Ascending aorta (tissue), 2 donors: ENCODE data around the gene TIMM9. TPM values are rescaled to one million over a fixed set of nuclear protein-coding genes. Genes with fewer than 3 reads are reported as not detected.

Source experiments
- DNase-seq, 2 donors: peaks; one replicate each; pipeline ENCODE4 v3.0.0-alpha.2; 2019; ENCODE audit warnings: low spot score in 2 of 2
- H3K27ac ChIP-seq, 2 donors: fragments of 200-600 bp; sonication (generic); one replicate each; pipeline ENCODE4 v1.5.1; 2016 to 2017; ENCODE audit warnings: mild to moderate bottlenecking in 1 of 2
- H3K27me3 ChIP-seq: fragments of 200-600 bp; sonication (generic); one replicate; pipeline ENCODE4 v1.5.1; 2017
- H3K36me3 ChIP-seq, 2 donors: fragments of 200-600 bp; sonication (generic); one replicate each; pipeline ENCODE4 v1.5.1; 2016
- H3K4me1 ChIP-seq, 2 donors: fragments of 200-600 bp; sonication (generic); one replicate each; pipeline ENCODE4 v1.5.1; 2016 to 2017; ENCODE audit warnings: mild to moderate bottlenecking in 1 of 2
- H3K4me3 ChIP-seq, 2 donors: fragments of 200-600 bp; sonication (generic); one replicate each; pipeline ENCODE4 v1.5.1; 2016 to 2017; ENCODE audit warnings: mild to moderate bottlenecking in 1 of 2
- H3K9me3 ChIP-seq, 2 donors: fragments of 200-600 bp; sonication (generic); one replicate each; pipeline ENCODE4 v1.5.1; 2016
- CTCF ChIP-seq, 3 experiments: fragments of 200-600 bp in 2 of 3; fragments of 450-650 bp in 1 of 3; sonication (generic) in 2 of 3; IDR thresholded peaks; one replicate each; pipeline ENCODE4 v1.5.1; 2016 to 2019; ENCODE audit warnings: antibody characterized with exemption in 3 of 3, mild to moderate bottlenecking in 1 of 3, moderate library complexity in 1 of 3
- intact Hi-C: fragments of 100-400 bp; cut with DNase I; formaldehyde crosslinking; loops from one replicate; pipeline ENCODE4 v1.15.1; 2023
- total RNA-seq: library from RNA; depleted of rRNA; stranded (reverse); fragments of >200 nt; gene quantifications from one replicate; pipeline ENCODE4 v1.1.0, GENCODE V29; 2016

TIMM9 gene
- total RNA-seq, 1 donor from 2014 or later = 0.96 TPM

DNA sequence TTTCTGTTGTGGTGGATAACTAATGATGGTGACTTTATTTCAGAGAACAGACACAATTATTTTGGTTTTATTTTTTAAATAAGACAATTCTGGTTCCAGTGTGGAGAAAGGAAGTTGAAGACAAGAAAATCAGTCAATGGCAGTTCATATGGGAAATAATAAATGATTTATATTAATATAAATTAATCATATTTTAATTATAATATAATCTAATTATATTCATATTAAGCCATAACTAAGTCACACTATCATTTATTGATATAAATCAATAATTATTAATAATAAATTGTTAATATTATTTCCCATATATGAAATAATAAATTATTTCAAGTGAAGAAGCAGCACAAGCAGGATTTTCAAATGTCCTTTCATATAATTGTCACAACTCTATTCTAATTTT, 28.8 kb downstream of the TIMM9 start:
- Histone ChIP-seq H3K27ac (no peak overlapping the region), H3K9me3 (no peaks in the 10 kb centered on the region), H3K36me3 (no peaks in the 10 kb centered on the region), H3K4me3 (no peak overlapping the region), H3K27me3 (no peaks in the 10 kb centered on the region), H3K4me1 (peaks cover 4% of the 10 kb centered on the region in 2 donors)
- intact Hi-C loops = no loop called here
- no peak for DNase-seq
- TF ChIP-seq CTCF (IDR thresholded peaks at IDR 0.05) = no peak

- Histone ChIP-seq H3K4me3 (no peak overlapping the region), H3K27me3 (no peaks in the 10 kb centered on the region), H3K9me3 (no peaks in the 10 kb centered on the region), H3K4me1 (peaks cover 4% of the 10 kb centered on the region in 2 donors), H3K27ac (no peak overlapping the region), H3K36me3 (no peaks in the 10 kb centered on the region)
- DNase-seq = no peak
- no peak for TF ChIP-seq CTCF (IDR thresholded peaks at IDR 0.05)
- intact Hi-C loops = no loop called here
Observed at GRCh38 chr14:58397156-58397555, 30.2 kb downstream of the TIMM9 start.

GRCh38 chr14:58395812-58396788, 31.2 kb downstream of the TIMM9 start, which contains the start of gene TOMM20L:
TSS of gene TOMM20L (plus strand) at chr14:58395930. CDS start at chr14:58395958, 28 bp downstream.
- H3K9me3 ChIP-seq = no peaks in the 10 kb centered on the region
- intact Hi-C loops = no loop called here
- peaks cover 4% of the 10 kb centered on the region in 2 donors for H3K4me1 ChIP-seq

DNA sequence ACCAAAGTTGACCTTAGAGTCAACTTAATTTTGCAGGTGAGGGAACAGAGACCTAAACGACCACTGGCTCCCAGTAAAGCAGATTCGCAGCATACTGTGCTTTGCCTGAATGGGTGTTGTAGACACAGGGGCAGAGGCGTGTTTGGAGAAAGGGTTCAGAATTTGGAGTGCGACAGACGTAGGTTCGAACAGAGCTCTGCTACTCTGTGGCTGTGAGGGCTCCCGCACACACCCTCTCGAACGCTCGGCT, 31.8 kb downstream of the TIMM9 start:
- Histone ChIP-seq H3K27me3 (no peaks in the 10 kb centered on the region), H3K4me1 (peaks cover 4% of the 10 kb centered on the region in 2 donors), H3K9me3 (no peaks in the 10 kb centered on the region), H3K4me3 (peak overlapping the region; percentile 82 to 86), H3K27ac (peak overlapping the region; percentile 78 to 79), H3K36me3 (no peaks in the 10 kb centered on the region)
- DNase-seq = no peak
- TF ChIP-seq CTCF (IDR thresholded peaks at IDR 0.05) = no peak
- intact Hi-C loops = no loop called here

More at GRCh38 chr14:58395812-58396788, 31.2 kb downstream of the TIMM9 start, which contains the start of gene TOMM20L:
- peak in 1 of 2 donors; percentile 86 for DNase-seq
- peak within 1 kb of the TSS; percentile 82 to 86 for H3K4me3 ChIP-seq
- H3K27ac ChIP-seq = peak within 1 kb of the TSS; percentile 78 to 79
- peak; percentile 29 to 88 (median 59) for TF ChIP-seq CTCF (IDR thresholded peaks at IDR 0.05)
- no peaks in the 10 kb centered on the region for H3K27me3 ChIP-seq
- no peaks in the 10 kb centered on the region for H3K36me3 ChIP-seq

- DNase-seq = no peak
- no peak overlapping the region for H3K4me3 ChIP-seq
- no peak for TF ChIP-seq CTCF (IDR thresholded peaks at IDR 0.05)
- no peaks in the 10 kb centered on the region for H3K9me3 ChIP-seq
- H3K36me3 ChIP-seq = no peaks in the 10 kb centered on the region
- no peaks in the 10 kb centered on the region for H3K27me3 ChIP-seq
- intact Hi-C loops = no loop called here
- peaks cover 0 to 2% of the 10 kb centered on the region in 2 donors for H3K4me1 ChIP-seq
- H3K27ac ChIP-seq = no peak overlapping the region
Observed at GRCh38 chr14:58390830-58391229, 36.5 kb downstream of the TIMM9 start.
